ENCODE data around the gene CMPK2.

Gene CMPK2

DNA sequence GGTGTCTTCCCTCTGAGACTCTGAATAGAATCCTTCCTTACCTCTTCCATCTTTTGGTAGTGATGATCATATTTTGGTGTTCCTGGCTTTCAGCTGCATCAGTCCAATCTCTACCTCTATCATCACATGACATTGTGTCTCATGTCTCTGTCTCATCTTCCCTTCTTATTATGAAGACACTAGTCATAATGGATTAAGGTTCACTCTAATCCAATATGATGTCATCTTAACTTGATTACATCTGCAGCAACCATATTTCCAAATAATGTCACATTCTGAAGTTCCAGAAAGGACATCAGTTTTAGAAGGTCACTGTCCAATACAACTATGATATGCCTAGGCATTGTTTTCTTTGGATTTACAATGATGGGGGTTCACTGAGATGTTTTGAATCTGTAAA, 31.5 kb downstream of the CMPK2 start:
- peak overlapping the region in 1 of 2 experiments; percentile 60; a peak in 2 of 4 replicates for H3K4me3 ChIP-seq (ENCODE audit: low read depth in 1 of 2, low read length in 2 of 2)
- peak overlapping the region; percentile 64 for H3K4me2 ChIP-seq (ENCODE audit: insufficient read depth, low read length)
- DNase-seq (no peak), ATAC-seq (ENCODE audit: insufficient read depth, low read depth) (no peak)
- no peak for TF ChIP-seq EZH2 (IDR thresholded peaks at IDR 0.05; ENCODE audit: borderline replicate concordance, low read depth, low read length, severe bottlenecking)
- TF ChIP-seq, protein P1, sequence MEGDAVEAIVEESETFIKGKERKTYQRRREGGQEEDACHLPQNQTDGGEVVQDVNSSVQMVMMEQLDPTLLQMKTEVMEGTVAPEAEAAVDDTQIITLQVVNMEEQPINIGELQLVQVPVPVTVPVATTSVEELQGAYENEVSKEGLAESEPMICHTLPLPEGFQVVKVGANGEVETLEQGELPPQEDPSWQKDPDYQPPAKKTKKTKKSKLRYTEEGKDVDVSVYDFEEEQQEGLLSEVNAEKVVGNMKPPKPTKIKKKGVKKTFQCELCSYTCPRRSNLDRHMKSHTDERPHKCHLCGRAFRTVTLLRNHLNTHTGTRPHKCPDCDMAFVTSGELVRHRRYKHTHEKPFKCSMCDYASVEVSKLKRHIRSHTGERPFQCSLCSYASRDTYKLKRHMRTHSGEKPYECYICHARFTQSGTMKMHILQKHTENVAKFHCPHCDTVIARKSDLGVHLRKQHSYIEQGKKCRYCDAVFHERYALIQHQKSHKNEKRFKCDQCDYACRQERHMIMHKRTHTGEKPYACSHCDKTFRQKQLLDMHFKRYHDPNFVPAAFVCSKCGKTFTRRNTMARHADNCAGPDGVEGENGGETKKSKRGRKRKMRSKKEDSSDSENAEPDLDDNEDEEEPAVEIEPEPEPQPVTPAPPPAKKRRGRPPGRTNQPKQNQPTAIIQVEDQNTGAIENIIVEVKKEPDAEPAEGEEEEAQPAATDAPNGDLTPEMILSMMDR (IDR thresholded peaks at IDR 0.05; ENCODE audit: borderline replicate concordance, extremely low read depth, low read length, poor library complexity, severe bottlenecking), result no peak
- H3K36me3 ChIP-seq (ENCODE audit: insufficient read depth, low read length), result peaks cover 19% of the 10 kb centered on the region
- peaks cover 46% of the 10 kb centered on the region for H3K4me1 ChIP-seq (ENCODE audit: insufficient read depth, low read length)
- H3K79me2 ChIP-seq (ENCODE audit: insufficient read depth, low read length), result peaks cover 29% of the 10 kb centered on the region
- H4K20me1 ChIP-seq (ENCODE audit: insufficient read depth, low read length), result no peaks in the 10 kb centered on the region
- peak overlapping the region; percentile 52; the same call in 1 of the 2 replicates for H3K9ac ChIP-seq (ENCODE audit: low read depth, low read length)
- H3K27ac ChIP-seq (ENCODE audit: low read length), result peak overlapping the region; percentile 85
- H3K9me3 ChIP-seq (ENCODE audit: insufficient read depth, low read length, severe bottlenecking), result peaks cover 19% of the 10 kb centered on the region
- no peak overlapping the region for H2AFZ ChIP-seq (ENCODE audit: low read depth, low read length)
- no peaks in the 10 kb centered on the region for H3K27me3 ChIP-seq (ENCODE audit: insufficient read depth, low read length, poor library complexity)

DNA sequence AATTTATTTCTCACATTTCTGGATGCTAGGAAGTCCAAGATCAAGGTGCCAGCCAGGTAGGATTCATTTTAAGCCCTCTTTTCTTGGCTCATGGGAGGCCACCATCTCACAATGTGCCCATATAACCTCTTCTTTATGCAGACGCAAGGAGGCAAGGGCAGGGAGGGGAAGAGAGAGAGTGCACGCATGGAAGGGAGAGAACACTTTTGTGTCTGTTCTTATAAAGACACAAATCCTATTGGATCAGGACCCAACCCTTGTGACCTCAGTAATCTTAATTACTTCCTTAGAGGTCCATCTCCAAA, 32.5 kb downstream of the CMPK2 start:
- peak overlapping the region; percentile 64 for H3K4me2 ChIP-seq (ENCODE audit: insufficient read depth, low read length)
- H3K27me3 ChIP-seq (ENCODE audit: insufficient read depth, low read length, poor library complexity), result no peaks in the 10 kb centered on the region
- DNase-seq (peak; percentile 39), ATAC-seq (ENCODE audit: insufficient read depth, low read depth) (peak; percentile 47)
- peaks cover 12% of the 10 kb centered on the region for H3K36me3 ChIP-seq (ENCODE audit: insufficient read depth, low read length)
- H3K4me3 ChIP-seq (ENCODE audit: low read depth in 1 of 2, low read length in 2 of 2), result peak overlapping the region; percentile 10 to 60; a peak in 3 of 4 replicates
- peaks cover 17% of the 10 kb centered on the region for H3K9me3 ChIP-seq (ENCODE audit: insufficient read depth, low read length, severe bottlenecking)
- peak overlapping the region; percentile 72 for H2AFZ ChIP-seq (ENCODE audit: low read depth, low read length)
- H3K9ac ChIP-seq (ENCODE audit: low read depth, low read length), result peak overlapping the region; percentile 52
- H3K27ac ChIP-seq (ENCODE audit: low read length), result peak overlapping the region; percentile 85
- H4K20me1 ChIP-seq (ENCODE audit: insufficient read depth, low read length), result no peaks in the 10 kb centered on the region
- H3K79me2 ChIP-seq (ENCODE audit: insufficient read depth, low read length), result peaks cover 28% of the 10 kb centered on the region
- TF ChIP-seq, protein P1 (IDR thresholded peaks at IDR 0.05; ENCODE audit: borderline replicate concordance, extremely low read depth, low read length, poor library complexity, severe bottlenecking), result no peak
- TF ChIP-seq EZH2 (IDR thresholded peaks at IDR 0.05; ENCODE audit: borderline replicate concordance, low read depth, low read length, severe bottlenecking), result no peak
- H3K4me1 ChIP-seq (ENCODE audit: insufficient read depth, low read length), result peaks cover 46% of the 10 kb centered on the region

DNA sequence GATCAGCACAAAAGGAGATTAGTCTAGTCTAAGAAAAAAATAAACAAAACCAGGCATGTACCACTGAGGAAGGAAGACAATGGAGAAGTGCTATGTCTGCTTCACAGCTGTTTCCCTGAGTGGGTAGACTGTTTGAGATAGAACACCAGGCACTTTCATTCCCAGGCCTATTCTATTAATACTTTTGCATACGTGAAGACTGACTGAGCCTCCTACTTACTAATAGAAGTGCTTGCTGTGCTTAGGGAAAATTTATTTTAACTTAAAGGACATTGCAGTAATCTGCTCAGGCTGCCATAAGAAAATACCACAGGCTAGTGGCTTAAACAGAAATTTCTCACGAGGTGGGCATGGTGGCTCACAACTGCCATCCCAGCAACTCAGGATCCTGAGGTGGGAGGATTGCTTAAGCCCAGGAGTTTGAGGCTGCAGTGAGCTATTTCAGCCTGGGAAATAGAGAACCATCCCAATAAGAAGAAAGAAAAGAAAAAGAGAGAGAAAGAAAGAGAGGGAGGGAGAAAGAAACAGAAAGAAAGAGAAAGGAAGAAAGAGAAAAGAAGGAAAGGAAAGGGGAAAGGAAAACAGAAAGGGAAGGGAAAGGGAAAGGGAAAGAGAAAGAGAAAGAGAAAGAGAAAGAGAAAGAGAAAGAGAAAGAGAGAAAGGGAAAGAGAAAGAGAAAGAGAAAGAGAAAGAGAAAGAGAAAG, 33.0 kb downstream of the CMPK2 start:
- peaks cover 46% of the 10 kb centered on the region for H3K4me1 ChIP-seq (ENCODE audit: insufficient read depth, low read length)
- peaks cover 8% of the 10 kb centered on the region for H3K36me3 ChIP-seq (ENCODE audit: insufficient read depth, low read length)
- TF ChIP-seq, protein P1 (IDR thresholded peaks at IDR 0.05; ENCODE audit: borderline replicate concordance, extremely low read depth, low read length, poor library complexity, severe bottlenecking), result no peak
- TF ChIP-seq EZH2 (IDR thresholded peaks at IDR 0.05; ENCODE audit: borderline replicate concordance, low read depth, low read length, severe bottlenecking), result no peak
- peaks cover 13% of the 10 kb centered on the region for H3K9me3 ChIP-seq (ENCODE audit: insufficient read depth, low read length, severe bottlenecking)
- no peaks in the 10 kb centered on the region for H3K27me3 ChIP-seq (ENCODE audit: insufficient read depth, low read length, poor library complexity)
- H3K4me2 ChIP-seq (ENCODE audit: insufficient read depth, low read length), result peak overlapping the region; percentile 64
- peak; percentile 43 for ATAC-seq (ENCODE audit: insufficient read depth, low read depth)
- peak overlapping the region; percentile 52 for H3K9ac ChIP-seq (ENCODE audit: low read depth, low read length)
- peaks cover 24% of the 10 kb centered on the region for H3K79me2 ChIP-seq (ENCODE audit: insufficient read depth, low read length)
- peak; percentile 29 for DNase-seq
- peak overlapping the region; percentile 72 for H2AFZ ChIP-seq (ENCODE audit: low read depth, low read length)
- H3K27ac ChIP-seq (ENCODE audit: low read length), result peak overlapping the region; percentile 85
- no peaks in the 10 kb centered on the region for H4K20me1 ChIP-seq (ENCODE audit: insufficient read depth, low read length)
- peak overlapping the region; percentile 10 to 60; a peak in 3 of 4 replicates for H3K4me3 ChIP-seq (ENCODE audit: low read depth in 1 of 2, low read length in 2 of 2)
